GM23338 (cell line): ENCODE results near the gene EVX2. TPM values are rescaled to one million over a fixed set of nuclear protein-coding genes. Genes with fewer than 3 reads are reported as not detected.

Source experiments
- ATAC-seq: fragments of 200-7000 bp; cut with Tn5 transposase; 3 replicates; pipeline ENCODE4 v1.9.1; 2020
- DNase-seq: peaks from one replicate; pipeline ENCODE4 v3.0.0-alpha.2; 2015; ENCODE audit warnings: low spot score
- H2AFZ ChIP-seq: fragments of 200-600 bp; sonication (generic); 2 replicates; pipeline ENCODE4 v1.8.0; 2016; ENCODE audit warnings: antibody characterized with exemption, mild to moderate bottlenecking, moderate library complexity
- H3F3A ChIP-seq: fragments of 200-600 bp; sonication (generic); replicated peaks from 2 replicates; pipeline ENCODE4 v1.8.0; 2017; ENCODE audit warnings: antibody characterized with exemption, mixed run types, low read depth
- H3K27ac ChIP-seq: fragments of 200-600 bp; sonication (generic); 2 replicates; pipeline ENCODE4 v1.6.1; 2016; ENCODE audit warnings: low read depth
- H3K27me3 ChIP-seq: fragments of 200-600 bp; sonication (generic); 2 replicates; pipeline ENCODE4 v1.8.0; 2016; ENCODE audit warnings: mild to moderate bottlenecking, mixed run types, moderate library complexity; ENCODE audit not compliant: insufficient read depth
- H3K36me3 ChIP-seq: fragments of 200-600 bp; sonication (generic); 2 replicates; pipeline ENCODE4 v1.8.0; 2016; ENCODE audit warnings: mild to moderate bottlenecking; ENCODE audit not compliant: insufficient read depth
- H3K4me1 ChIP-seq: fragments of 200-600 bp; sonication (generic); 2 replicates; pipeline ENCODE4 v1.8.0; 2016; ENCODE audit warnings: mild to moderate bottlenecking, moderate library complexity; ENCODE audit not compliant: insufficient read depth
- H3K4me2 ChIP-seq: fragments of 200-600 bp; sonication (generic); 2 replicates; pipeline ENCODE4 v1.7.1; 2017; ENCODE audit warnings: mixed run types
- H3K4me3 ChIP-seq: fragments of 200-600 bp; sonication (generic); 2 replicates; pipeline ENCODE4 v1.6.1; 2016; ENCODE audit warnings: mixed run types
- H3K79me2 ChIP-seq: fragments of 200-600 bp; sonication (generic); replicated peaks from 2 replicates; pipeline ENCODE4 v1.8.0; 2017; ENCODE audit warnings: mild to moderate bottlenecking; ENCODE audit not compliant: insufficient read depth
- H3K9me2 ChIP-seq: fragments of 200-600 bp; sonication (generic); 2 replicates; pipeline ENCODE4 v1.8.0; 2017; ENCODE audit not compliant: insufficient read depth
- H4K20me1 ChIP-seq: fragments of 200-600 bp; sonication (generic); replicated peaks from 2 replicates; pipeline ENCODE4 v1.8.0; 2017; ENCODE audit warnings: mild to moderate bottlenecking; ENCODE audit not compliant: insufficient read depth
- H3K27ac Mint-ChIP-seq: 2 replicates; pipeline ENCODE4 v1.8.0; 2020; ENCODE audit warnings: inconsistent platforms, mild to moderate bottlenecking, moderate library complexity, mixed read lengths
- H3K27me3 Mint-ChIP-seq: 3 replicates; pipeline ENCODE4 v1.8.0; 2022; ENCODE audit warnings: low read depth, mild to moderate bottlenecking, moderate library complexity, mixed read lengths, inconsistent platforms; ENCODE audit not compliant: insufficient read depth, poor library complexity
- H3K36me3 Mint-ChIP-seq: 3 replicates; pipeline ENCODE4 v1.8.0; 2021; ENCODE audit warnings: low read depth, mild to moderate bottlenecking, inconsistent platforms, moderate library complexity, mixed read lengths
- H3K4me1 Mint-ChIP-seq: 3 replicates; pipeline ENCODE4 v1.8.0; 2020; ENCODE audit warnings: mild to moderate bottlenecking, inconsistent platforms, mixed read lengths
- H3K4me3 Mint-ChIP-seq: 3 replicates; pipeline ENCODE4 v1.8.0; 2021; ENCODE audit warnings: moderate library complexity, mild to moderate bottlenecking, inconsistent platforms, mixed read lengths
- H3K9me3 Mint-ChIP-seq: 3 replicates; pipeline ENCODE4 v1.8.0; 2020; ENCODE audit warnings: moderate library complexity, mild to moderate bottlenecking, inconsistent platforms, mixed read lengths
- CREB1 ChIP-seq: fragments of 250-450 bp; sonication (Bioruptor Pico); IDR thresholded peaks from 2 replicates; pipeline ENCODE4 v1.5.0; 2020; ENCODE audit warnings: low read depth, mild to moderate bottlenecking, moderate library complexity
- CTCF ChIP-seq, 2 experiments: fragments of 200-600 bp in 1 of 2; sonication (generic) in 1 of 2; conservative IDR thresholded peaks; 2 replicates each; pipeline versions ENCODE4 v1.5.1 to v1.6.1; 2016 to 2017; ENCODE audit warnings: antibody characterized with exemption in 2 of 2, low read depth in 2 of 2, mild to moderate bottlenecking in 2 of 2, moderate library complexity in 1 of 2
- ETS1 ChIP-seq: IDR thresholded peaks from 2 replicates; pipeline ENCODE4 v1.6.1; 2016; ENCODE audit warnings: antibody characterized with exemption
- EZH2 ChIP-seq: fragments of 200-600 bp; sonication (generic); IDR thresholded peaks from one replicate; pipeline ENCODE4 v1.8.0; 2017; ENCODE audit warnings: antibody characterized with exemption, mild to moderate bottlenecking, low read depth; ENCODE audit not compliant: unreplicated experiment
- EZH2phosphoT487 ChIP-seq: fragments of 200-600 bp; sonication (generic); IDR thresholded peaks from one replicate; pipeline ENCODE4 v1.8.1; 2018; ENCODE audit warnings: antibody characterized with exemption; ENCODE audit not compliant: unreplicated experiment
- JUNB ChIP-seq: IDR thresholded peaks from one replicate; pipeline ENCODE4 v1.6.1; 2016; ENCODE audit warnings: antibody characterized with exemption; ENCODE audit not compliant: unreplicated experiment
- NANOG ChIP-seq: IDR thresholded peaks from 2 replicates; pipeline ENCODE4 v1.6.1; 2016; ENCODE audit warnings: antibody characterized with exemption, borderline replicate concordance
- POLR2AphosphoS5 ChIP-seq: IDR thresholded peaks from 2 replicates; pipeline ENCODE4 v1.6.1; 2016; ENCODE audit warnings: antibody characterized with exemption, low read depth
- REST ChIP-seq: IDR thresholded peaks from one replicate; pipeline ENCODE4 v1.6.1; 2018; ENCODE audit warnings: antibody characterized with exemption; ENCODE audit not compliant: unreplicated experiment
- ZNF114 ChIP-seq: fragments of 250-450 bp; sonication (Bioruptor Pico); IDR thresholded peaks from 2 replicates; pipeline ENCODE4 v1.5.0; 2020; ENCODE audit warnings: mild to moderate bottlenecking, moderate library complexity
- ZNF331 ChIP-seq: fragments of 250-450 bp; sonication (Bioruptor Pico); IDR thresholded peaks from 2 replicates; pipeline ENCODE4 v1.5.0; 2020; ENCODE audit warnings: low read depth, mild to moderate bottlenecking, moderate library complexity
- polyA plus RNA-seq: library from polyadenylated mRNA; unstranded; fragments of >200 nt; fragmentation: Nextera tagmentation; extraction: Ambion mirVana; gene quantifications from 2 replicates; pipeline ENCODE4 v1.2.1, GENCODE V29; 2016
- total RNA-seq: library from RNA; depleted of rRNA; stranded (reverse); fragments of >200 nt; shearing (Covaris generic); gene quantifications from 2 replicates; pipeline ENCODE4 v1.2.3, GENCODE V29; 2014

Gene EVX2
- total and polyA plus RNA-seq, 2 experiments from 2014 or later = 0.03 TPM; not detected in 1

- H3K4me3 Mint-ChIP-seq = no peak overlapping the region; the same call in 2 of the 3 replicates
- no peak overlapping the region for H3K4me2 ChIP-seq
- no peaks in the 10 kb centered on the region for H3K9me2 ChIP-seq
- H3K27ac ChIP-seq = no peak overlapping the region
- H3K27ac Mint-ChIP-seq = no peak overlapping the region
- H4K20me1 ChIP-seq = peaks cover 20% of the 10 kb centered on the region
- no peak overlapping the region for H3K4me3 ChIP-seq
- H2AFZ ChIP-seq = no peak overlapping the region
- no peaks in the 10 kb centered on the region for H3K79me2 ChIP-seq
- DNase-seq (peak; percentile 94), ATAC-seq (no peak)
- no peak for TF ChIP-seq ETS1
- TF ChIP-seq EZH2 = peak; percentile 89
- no peak for TF ChIP-seq ZNF331
- peak; percentile 76 to 84 for TF ChIP-seq CTCF (conservative IDR thresholded peaks at IDR 0.05; ENCODE audit: low read depth in 2 of 2)
- H3K36me3 ChIP-seq = no peaks in the 10 kb centered on the region
- H3K27me3 ChIP-seq = peaks cover 100% of the 10 kb centered on the region
- H3K27me3 Mint-ChIP-seq = peaks cover 99% of the 10 kb centered on the region
- peaks cover 37% of the 10 kb centered on the region for H3K4me1 ChIP-seq
- H3K9me3 Mint-ChIP-seq = peaks cover 14% of the 10 kb centered on the region
- H3K36me3 Mint-ChIP-seq = peaks cover 8% of the 10 kb centered on the region; the same call in 2 of the 3 replicates
- peaks cover 15% of the 10 kb centered on the region for H3K4me1 Mint-ChIP-seq
- peaks cover 42% of the 10 kb centered on the region for H3F3A ChIP-seq
Observed at GRCh38 chr2:176118601-176119339, 35.0 kb upstream of the EVX2 start.

GRCh38 chr2:176117823-176118371 lies 34.1 kb upstream of the EVX2 start:
- Histone ChIP-seq H3K79me2 (no peaks in the 10 kb centered on the region), H3K36me3 (no peaks in the 10 kb centered on the region), H3K4me1 (peaks cover 44% of the 10 kb centered on the region), H3K4me2 (no peak overlapping the region), H3K4me3 (no peak overlapping the region), H3K27me3 (peaks cover 100% of the 10 kb centered on the region), H3K27ac (no peak overlapping the region), H4K20me1 (peaks cover 26% of the 10 kb centered on the region), H3F3A (peaks cover 48% of the 10 kb centered on the region), H2AFZ (no peak overlapping the region), H3K9me2 (no peaks in the 10 kb centered on the region)
- ATAC-seq (no peak), DNase-seq (no peak)
- Mint-ChIP-seq H3K4me1 (peaks cover 11% of the 10 kb centered on the region), H3K27me3 (peaks cover 100% of the 10 kb centered on the region), H3K4me3 (no peak overlapping the region), H3K9me3 (peaks cover 14% of the 10 kb centered on the region), H3K36me3 (peaks cover 8% of the 10 kb centered on the region; the same call in 2 of the 3 replicates), H3K27ac (no peak overlapping the region)
- TF ChIP-seq ETS1 (no peak), CREB1 (no peak), JUNB (no peak), ZNF114 (CRISPR knock-in tag) (no peak), POLR2AphosphoS5 (no peak), EZH2phosphoT487 (no peak), REST (no peak), ZNF331 (no peak), EZH2 (no peak), CTCF (conservative IDR thresholded peaks at IDR 0.05; ENCODE audit: low read depth in 2 of 2) (no peak), NANOG (no peak)
